NCI-H2227 treated with DMSO at 0.1 percent for 48 hours (cell line): ENCODE results near the gene CERK.

Experiments used
- DNase-seq: peaks from one replicate; lab custom pipeline; 2025; lab: John Stamatoyannopoulos, UW

CERK gene

DNA sequence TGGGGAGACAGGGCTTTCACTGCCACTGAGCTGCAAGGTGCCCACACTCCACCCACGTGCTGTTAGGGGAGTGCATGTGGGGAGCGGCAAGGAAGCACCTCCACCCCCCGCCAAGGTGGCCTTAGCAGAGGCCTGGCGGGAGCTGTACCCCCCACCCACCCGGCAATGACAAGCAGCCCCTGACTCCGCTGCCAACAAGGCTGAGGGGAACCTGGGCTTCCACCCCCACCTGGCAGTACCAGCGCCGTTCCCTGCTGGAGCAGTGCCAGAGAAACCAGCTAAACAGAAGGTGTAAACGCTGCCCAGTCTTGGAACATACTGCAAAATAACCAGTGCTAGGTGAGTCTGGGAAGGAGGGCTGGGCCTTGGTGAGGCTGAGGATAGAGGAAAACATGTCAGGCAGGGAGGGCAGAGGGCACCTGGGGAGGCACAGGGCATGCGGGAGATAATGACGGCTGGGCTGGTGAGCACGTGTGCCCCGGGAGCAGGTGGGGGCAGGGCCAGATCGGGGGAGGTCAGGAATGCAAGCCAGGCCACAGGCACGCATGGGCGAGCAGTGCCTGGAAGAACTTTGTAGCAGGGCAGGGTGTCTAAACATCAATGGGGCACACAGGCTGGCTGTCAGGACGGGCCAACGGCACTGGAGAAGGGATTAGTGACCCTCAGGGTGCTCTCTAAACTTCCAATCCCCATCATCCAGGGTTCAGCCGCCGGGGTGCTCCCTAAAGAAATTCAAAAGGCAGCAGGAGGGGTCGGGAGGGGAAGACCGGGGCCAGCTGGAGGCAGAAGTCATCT lies 6.6 kb downstream of the CERK start:
- no peak for DNase-seq

DNA sequence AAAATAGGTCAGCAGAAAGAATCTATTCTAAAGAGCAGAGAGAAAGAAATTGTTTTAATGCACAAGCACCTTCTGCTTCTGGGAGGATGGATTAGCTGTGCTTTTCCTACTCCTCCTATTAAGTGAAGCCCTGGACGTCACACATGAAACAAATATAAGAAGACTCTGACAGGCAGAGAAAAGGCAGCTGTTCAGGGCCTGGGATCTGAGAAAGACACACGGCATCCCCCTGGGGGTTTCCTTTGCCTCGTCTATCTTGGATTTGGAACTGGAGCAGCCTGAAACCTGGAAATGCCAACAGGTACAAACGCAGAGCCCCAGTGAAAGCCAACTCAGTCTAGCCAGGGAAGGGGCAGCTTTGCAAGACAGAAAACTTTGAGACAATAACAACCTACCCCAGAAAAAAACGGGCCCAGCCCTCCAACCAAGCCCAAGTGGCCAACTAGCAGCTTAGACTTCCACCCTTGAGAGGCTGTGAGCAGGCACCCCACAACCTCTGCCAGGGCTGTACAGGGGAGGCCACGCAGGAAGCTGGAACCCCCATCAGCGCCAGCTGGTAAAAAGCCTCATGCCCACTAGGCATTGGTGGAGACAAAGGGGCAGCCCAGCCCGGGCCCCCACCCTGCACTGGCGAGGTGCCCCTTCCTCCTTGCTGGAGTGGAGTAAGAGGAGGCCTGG lies 7.3 kb downstream of the CERK start:
- DNase-seq, result no peak

DNA sequence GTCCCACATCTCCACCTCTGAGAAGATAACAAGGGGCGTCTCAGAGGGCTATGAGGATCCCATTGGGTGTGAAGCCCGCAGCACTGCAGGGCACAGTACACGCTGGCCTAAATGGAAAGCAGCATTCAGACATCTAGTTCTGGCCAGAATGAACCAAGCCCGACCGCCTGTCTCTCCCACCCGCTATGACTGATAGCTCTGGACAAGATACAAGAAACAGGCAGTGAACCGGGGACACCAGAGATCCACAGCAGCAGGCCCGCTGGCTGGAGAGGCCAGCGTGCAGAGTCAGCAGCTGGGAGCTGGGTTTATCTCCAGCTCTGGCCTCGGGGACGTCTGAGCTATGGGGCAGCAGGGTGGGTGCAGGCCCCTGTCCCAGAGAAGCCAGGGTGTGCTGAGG lies 9.6 kb downstream of the CERK start:
- DNase-seq, result no peak

DNA sequence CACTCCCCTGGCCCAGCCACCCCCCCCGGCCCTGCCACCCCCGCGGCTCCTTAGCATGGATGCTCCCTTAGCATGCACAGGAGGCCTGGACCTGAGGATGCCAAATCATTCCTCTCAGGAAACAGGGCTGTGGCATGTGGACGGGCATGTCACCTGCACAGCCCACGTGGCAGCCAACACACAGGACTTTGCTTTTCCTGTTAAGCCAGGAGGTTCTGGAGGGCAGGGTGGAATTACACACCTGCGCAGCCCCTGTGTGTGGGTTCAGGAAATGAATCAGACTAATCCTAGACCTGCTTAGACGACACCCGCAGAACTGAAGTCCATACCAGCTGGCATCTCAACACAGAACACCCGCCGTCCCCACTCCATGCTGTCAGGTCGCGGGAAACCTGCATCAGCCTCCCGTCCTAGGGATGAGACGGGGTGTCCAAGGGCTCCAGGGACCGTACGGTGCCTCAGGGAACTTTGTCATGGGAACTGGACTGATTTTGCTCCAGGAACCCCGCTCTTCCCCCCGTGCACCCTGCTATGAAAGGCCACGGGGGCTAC lies 10.2 kb downstream of the CERK start:
- DNase-seq, result no peak

DNA sequence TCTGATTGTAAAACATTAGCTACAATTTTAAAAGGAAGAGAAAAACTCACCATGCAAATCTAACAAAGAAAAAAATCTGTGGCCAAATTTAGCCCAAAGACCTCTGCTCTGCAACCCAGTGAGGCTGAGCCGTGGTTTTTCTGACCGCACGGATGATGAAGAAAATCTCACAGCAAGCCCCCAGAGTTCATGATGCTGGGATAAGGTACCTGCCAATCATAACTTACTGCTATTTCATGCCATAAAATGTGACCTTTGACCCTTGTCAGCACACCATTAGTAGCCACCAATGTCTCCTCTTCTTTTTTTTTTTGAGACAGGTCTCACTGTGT lies 11.1 kb downstream of the CERK start:
- no peak for DNase-seq

DNA sequence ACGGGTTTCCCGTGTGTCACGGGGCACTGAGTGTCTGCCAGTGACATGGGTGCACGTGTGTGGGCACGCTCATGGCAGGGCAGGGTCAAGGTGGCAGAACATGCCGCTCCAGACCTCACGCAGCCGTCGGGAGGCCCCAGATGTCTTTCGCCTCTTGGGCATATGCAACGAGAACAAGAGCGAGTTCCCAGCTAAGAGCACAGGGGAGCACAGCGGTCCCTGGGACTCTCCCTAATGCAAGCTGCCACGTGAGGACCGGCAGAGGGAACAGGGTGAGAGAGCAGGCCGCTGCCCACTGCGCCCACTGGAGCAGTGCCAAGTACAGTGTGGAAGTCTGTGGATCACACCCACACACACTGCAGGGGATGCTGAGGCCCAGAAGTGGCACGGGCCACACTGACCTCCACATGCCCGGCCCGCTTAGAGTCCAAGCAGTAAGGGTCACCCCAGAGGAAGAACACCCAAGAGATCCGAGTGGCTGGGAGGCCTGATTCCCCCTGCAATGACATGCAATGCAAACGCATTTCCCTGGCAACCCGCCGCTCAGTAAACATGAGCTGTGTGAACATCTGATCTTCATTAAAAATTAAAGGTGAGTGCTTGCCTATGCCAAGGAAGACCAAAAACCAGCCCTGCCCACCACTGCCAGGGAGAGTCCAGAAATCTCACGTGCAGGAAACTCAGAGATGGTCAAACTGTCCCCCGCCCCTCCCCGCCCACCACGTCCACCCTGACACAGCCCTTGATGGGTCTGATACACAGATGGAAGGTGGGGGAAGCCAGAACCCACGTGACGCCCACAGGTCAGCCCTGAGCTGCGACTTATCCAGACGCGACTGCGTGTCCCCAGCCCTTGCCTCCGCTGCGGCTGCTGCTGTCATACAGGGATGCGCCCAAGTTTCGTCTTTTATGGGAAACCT lies 11.7 kb downstream of the CERK start:
- no peak for DNase-seq

DNA sequence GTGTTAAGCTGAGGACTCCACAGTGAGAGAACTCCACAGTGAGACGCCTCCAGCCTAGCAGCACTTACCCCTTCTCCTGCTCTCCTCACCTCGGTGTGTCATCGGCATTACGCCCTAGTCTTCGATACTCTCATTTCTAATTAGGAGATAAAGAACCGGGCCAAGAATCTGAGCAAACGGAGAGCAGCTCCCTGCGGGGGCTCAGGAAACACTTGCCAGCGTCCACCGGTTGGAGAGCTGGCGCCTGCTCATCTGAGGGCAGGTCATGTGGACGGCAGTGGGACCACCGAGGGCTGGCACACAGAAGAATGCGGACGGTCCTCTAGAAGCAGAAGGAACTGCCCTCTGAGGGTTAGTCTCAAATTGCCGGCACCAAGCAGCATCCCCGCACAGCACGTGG lies 13.0 kb downstream of the CERK start:
- DNase-seq, result no peak

DNA sequence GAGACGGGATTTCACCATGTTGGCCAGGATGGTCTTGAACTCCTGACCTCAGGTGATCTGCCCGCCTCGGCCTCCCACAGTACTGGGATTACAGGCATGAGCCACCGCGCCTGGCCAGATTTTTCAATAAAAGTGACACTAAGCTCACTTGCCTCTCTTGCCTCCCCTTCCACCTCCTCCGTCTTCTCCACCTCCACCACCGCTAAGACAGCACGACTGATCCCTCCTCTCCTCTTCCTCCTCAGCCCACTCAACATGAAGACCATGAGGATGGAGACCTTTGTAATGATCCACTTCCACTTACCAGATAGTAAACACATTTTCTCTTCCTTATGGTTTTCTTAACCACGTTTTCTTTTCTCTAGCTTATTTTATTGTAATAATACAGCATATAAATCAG lies 14.2 kb downstream of the CERK start:
- no peak for DNase-seq

DNA sequence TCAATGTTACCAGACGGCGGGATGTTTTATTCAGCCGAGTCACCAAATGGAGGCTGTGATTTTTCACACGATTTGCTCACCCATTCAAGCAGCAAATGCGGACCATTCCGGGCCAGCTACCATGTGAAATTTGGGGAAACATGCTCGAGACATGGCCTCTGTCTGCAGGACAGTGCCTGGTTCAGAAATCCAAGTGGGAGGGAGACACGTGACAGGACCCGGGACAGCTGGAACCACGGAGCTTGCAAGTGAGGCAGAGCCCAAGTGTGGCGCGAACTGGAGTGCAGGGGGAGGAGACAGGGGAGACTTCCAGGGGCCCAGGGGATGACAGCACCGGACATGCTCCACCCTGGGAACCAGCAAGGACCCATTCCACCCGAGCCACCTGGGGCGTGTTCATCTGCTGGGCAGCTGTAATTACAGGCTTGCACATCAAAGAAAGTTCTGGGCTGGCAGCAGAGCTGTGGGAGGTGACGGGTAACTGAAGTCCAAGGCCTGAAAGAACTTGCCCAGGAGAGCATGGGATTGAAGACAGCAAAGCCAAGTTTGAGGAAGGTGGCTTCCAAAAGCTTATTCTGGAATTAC lies 16.5 kb downstream of the CERK start:
- DNase-seq, result no peak

DNA sequence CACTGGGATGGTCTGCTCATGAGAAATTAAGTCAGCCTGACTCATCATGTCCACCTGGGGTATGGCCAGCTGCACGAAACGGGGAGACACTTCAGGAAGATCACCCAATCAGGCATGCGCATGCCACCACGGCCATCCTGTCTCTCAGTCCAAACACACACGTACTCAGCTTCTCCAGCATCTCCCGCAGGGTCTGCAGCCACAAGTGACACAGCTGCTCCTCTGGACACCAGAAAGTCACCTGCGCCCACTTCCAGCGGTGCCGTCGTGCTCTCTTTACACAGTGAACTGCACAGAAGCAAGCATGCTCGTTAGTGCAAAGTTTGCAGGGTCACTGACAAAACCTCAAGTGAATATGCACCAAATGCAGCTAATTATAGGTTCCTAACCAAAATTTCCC lies 18.1 kb downstream of the CERK start:
- no peak for DNase-seq

DNA sequence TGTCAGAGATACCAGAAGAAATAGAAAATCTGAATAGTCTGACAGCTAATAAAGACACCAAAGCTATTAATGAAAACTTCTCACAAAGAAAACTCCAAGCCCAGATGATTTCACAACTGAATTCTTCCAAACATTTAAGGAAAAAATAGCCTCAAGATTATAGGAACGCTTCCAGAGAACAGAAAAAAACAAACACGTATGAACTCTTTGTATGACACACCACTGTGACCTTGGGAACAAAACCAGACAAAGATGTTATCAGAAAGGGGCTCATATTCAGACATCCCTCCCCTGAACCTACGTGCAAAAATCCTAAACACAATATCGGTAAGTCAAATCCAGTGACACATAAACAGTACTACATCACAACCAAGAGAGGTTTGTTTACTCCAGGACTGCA lies 23.5 kb downstream of the CERK start:
- DNase-seq, result no peak

DNA sequence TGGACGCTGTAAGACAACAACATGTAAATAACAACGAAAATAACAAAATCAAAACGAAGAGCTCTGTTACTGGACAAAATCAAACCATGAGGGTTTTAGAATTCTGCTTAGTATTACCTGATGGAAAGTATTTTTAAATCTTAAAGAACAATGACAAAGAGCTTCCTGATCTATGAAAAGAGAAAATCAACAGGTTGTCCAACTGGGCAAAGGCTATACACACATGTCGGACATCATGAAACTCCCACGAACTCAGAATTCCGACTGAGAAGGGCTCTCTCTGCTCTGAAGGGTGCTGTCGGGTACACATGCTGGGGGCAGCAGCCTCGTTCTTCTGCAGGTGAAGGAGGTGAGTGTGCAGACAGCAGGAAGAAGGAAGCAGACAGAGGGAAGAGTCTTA lies 25.8 kb downstream of the CERK start:
- no peak for DNase-seq

DNA sequence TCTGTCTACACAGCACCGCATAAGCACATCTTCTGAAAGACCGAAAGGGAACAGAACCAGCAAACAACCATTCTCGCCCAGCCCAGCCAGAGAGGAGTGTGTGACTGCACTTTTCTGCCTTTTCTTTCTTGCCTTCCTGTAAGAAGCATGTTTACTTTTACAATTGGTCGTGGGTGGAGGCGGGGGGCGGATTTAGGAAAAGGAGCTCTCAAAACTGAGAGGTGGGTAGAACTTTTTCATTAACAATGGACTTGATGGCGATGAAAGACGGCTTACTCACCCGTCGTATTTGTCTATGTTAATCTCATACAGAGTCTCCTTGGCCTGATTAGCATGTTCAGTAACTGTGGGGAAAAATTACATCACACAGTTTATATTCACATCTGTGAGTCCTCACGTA lies 27.2 kb downstream of the CERK start:
- DNase-seq, result no peak

DNA sequence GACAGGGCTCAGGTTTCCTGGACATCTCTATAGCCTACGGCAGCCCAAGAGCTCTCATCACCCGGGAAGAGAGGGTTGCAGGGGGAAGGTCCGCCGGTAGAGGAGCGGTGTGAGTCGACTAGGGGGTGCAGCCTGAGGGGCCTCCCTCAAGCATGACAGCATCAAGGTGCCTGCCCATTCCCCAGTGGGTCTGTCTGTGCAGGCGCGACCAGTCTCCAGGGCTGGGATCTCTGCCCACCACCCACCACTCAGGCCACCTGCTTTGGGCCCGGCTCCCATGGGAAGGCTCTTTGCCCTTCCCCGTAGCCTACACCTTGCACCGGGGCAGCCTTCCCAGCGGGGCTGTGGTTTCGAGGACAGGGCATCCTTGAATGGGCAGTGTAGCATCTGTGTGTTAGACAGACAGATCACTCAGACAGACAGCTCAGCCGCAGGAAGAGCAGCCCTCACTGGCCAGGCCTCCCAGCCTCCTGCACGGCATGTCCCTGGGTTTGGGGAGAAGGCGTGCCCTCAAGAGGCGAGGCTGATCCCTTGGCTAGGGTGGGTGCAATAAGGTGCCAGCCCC lies 29.2 kb downstream of the CERK start:
- DNase-seq, result no peak

DNA sequence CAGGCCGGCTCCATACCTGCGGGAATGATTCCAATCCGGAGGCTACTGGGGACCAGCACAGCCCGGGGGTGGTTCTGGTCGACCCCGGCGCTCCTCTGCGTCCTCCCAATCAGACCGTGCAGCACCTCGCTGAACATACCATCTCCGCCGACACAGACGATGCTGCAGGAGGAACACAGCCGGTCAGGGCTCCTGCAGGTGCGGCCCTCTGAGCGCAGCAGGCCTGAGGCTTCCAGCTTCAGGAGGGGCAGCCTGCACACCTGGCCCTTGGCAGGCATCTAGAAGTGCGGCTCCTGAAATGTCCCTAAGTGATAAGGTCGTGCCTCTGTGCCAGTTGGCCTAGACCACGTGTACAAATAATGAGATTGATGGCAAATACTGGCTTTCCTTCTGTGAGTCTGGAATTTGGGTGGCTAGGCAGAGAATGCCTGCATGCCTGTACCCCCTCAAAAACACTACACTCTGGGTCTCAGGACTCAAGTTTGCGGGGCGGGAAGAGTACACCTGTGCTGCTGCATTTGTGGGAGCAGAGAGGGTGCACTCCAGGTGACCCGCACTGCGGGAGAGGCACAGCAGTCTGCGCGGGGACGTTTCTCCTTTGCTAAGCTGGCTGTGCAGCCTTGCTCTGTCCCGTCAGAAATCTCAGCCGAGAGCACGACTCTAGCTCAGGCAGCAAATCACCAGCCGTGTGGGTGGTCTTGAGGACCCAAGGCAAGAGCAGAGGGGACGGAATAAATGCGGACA lies 30.1 kb downstream of the CERK start:
- DNase-seq, result no peak

DNA sequence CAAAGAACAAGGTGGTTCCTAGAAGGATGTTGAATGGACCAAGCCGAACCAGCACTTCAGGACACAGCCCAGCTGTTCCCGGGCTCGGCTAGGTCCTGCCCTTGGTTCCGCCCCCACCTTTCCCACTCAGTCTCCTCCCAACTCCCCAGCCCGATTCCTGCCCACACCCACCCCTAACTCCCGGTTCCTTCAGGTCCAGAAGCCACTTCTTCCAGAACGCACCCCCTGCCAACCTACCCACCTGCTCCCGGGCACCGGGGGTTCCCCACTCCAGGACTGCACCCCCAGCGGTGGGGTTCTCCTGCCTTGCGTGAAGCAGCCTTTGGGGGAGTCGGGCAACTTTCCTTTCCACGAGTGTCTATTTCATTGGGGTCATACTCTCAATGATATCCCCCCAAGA lies 30.7 kb downstream of the CERK start:
- DNase-seq, result no peak

DNA sequence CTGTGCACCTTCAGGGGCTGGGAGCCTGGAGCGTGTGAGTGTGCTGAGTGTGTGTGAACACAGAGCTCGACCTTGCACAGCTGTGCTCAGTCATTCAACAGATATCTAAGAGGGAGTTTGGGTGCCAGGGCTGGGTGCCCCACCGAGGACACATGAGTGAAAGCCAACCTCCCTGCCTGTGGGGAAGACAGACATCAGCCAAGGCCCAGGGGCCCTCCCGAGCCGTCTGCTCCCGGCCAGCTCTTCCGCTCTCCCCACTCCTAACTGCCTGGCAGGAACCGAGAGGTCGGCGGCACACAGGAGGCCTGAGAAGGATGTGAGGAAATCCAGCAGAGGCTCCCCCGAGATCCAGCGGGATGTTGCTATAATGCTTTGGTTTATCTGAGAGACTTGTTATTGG lies 32.0 kb downstream of the CERK start:
- no peak for DNase-seq

DNA sequence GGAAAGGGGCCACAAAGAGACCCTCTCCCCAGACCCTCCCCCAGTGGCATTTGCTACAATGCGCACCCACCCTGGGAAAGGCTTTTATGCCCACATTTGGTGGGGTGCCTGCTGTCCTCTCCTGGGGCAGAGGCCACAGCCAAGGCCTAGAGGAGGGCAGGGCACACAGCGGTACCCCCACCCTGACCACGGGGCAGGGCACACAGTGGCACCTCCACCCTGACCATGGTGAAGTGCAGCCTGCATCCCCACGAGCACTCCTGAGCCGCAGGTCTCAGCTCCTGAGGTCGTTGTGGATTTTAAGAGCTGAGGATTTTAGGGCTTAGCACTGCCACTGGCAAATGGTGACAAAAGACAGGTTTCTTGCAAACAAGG lies 34.1 kb downstream of the CERK start:
- no peak for DNase-seq

DNA sequence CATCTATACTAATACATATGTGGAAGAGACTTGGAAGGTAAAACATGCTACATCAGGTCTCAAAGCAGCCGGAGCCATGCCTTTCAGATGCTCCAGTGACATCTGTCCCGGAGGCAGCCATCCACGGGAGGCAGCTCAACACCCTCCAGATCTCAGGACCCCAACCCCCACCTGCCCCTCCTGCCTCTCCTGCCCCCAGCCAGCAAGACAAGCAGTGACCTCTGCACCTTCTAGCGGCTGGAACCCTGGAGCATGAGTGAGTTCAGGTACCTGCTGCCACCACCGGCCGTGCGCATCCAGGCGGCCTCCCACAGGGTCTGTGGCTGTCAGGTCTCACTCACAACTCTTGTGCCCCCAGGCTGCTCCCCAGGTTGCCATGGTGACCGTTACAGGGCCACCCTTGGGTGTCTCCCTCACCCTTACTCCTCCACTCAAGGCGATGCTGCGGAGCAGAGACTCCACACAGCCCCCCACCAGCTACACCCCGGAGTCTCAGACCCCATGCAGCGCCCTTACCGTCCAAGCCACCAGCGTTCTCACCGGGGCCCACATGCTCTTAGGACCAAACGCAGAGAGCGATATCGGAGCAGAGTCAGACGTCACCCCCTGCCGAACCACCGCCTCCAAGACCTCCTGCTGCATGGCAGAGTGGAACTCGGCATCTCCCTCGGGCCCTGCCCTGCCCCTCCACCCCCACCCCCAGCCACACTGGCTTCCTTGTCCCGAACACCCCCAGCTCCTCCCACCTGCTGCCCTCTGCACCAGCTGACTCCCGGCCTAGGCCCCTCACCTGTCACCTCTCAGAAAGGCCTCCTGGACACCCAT lies 34.7 kb downstream of the CERK start:
- DNase-seq, result no peak

DNA sequence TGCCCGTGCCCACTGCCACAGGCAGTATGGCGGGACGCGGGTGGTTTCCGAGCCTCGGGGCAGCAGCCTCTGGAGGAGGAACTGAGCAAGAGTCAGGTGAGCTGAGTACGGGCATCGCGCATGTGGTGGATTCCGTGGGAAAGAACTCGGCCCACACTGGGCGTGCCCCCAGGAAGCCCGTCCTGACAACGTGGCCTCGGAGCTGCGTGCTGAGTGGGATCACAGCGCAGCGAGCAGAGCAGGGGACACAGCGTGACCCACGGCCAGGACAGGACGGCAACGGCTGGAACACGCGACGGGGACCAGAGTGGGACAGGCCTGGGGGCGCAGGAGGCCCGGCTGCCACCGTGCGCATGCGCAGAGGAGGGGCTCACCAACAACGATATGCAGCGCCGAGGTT lies 36.8 kb downstream of the CERK start:
- DNase-seq, result no peak
